Body of pancreas (tissue), 4 donors: ENCODE results near the gene STK35. TPM values are rescaled to one million over a fixed set of nuclear protein-coding genes. Genes with fewer than 3 reads are reported as not detected.

Source experiments
- ATAC-seq: fragments of 150-250 bp; one replicate; pipeline ENCODE4 v1.9.1; 2016
- DNase-seq, 4 donors: peaks; one replicate each; pipeline ENCODE4 v3.0.0-alpha.2; 2019
- H3K27ac ChIP-seq, 4 donors: fragments of 200-600 bp; sonication (generic); 1 replicate in 3 of 4; 2 replicates in 1 of 4; pipeline versions ENCODE4 v1.5.1 to v1.6.1; 2016 to 2019; ENCODE audit warnings: mild to moderate bottlenecking in 1 of 4, mixed read lengths in 1 of 4, moderate library complexity in 1 of 4
- H3K27me3 ChIP-seq, 2 donors: fragments of 200-600 bp; sonication (generic); one replicate each; pipeline ENCODE4 v1.6.0; 2016; ENCODE audit warnings: mild to moderate bottlenecking in 1 of 2
- H3K36me3 ChIP-seq, 2 donors: fragments of 200-600 bp; sonication (generic); replicated peaks in 1 of 2; 2 replicates each; pipeline ENCODE4 v1.5.1; 2016; ENCODE audit warnings: low read depth in 2 of 2; ENCODE audit not compliant: insufficient read depth in 1 of 2
- H3K4me1 ChIP-seq: fragments of 200-600 bp; sonication (generic); one replicate; pipeline ENCODE4 v1.6.0; 2016
- H3K4me3 ChIP-seq, 2 donors: fragments of 200-600 bp; sonication (generic); 1 replicate in 1 of 2; 2 replicates in 1 of 2; pipeline ENCODE4 v1.5.1; 2016 to 2019
- H3K9me3 ChIP-seq, 3 donors: fragments of 200-600 bp; sonication (generic); 1 replicate in 2 of 3; 2 replicates in 1 of 3; pipeline ENCODE4 v1.5.1; 2016
- CTCF ChIP-seq, 7 experiments: fragments of 450-650 bp in 4 of 7; fragments of 200-600 bp in 3 of 7; sonication (generic) in 3 of 7; IDR thresholded peaks; one replicate each; pipeline ENCODE4 v1.5.1; 2016 to 2019; ENCODE audit warnings: antibody characterized with exemption in 7 of 7
- POLR2A ChIP-seq, 3 donors: fragments of 450-650 bp; IDR thresholded peaks; one replicate each; pipeline ENCODE4 v1.6.1; 2016; ENCODE audit warnings: antibody characterized with exemption in 3 of 3, mild to moderate bottlenecking in 2 of 3
- WGBS, 2 donors: methylation state at CpG; one replicate each; pipeline ENCODE4 v1.1.5; 2017; 5-methylcytosine and 5-hydroxymethylcytosine counted together
- intact Hi-C: fragments of 100-400 bp; cut with DNase I; formaldehyde crosslinking; loops from one replicate; pipeline ENCODE4 v1.15.1; 2023
- total RNA-seq, 2 donors: library from RNA; depleted of rRNA; stranded (reverse); fragments of >200 nt; gene quantifications; one replicate each; pipeline ENCODE4 v1.1.0, GENCODE V29; 2016

STK35 gene
- total RNA-seq, 2 donors from 2014 or later: 8.6 to 22.7 TPM

GRCh38 chr20:2152317-2152716 is 50.7 kb downstream of the STK35 start:
- DNase-seq: no peak
- Histone ChIP-seq H3K4me1 (no peaks in the 10 kb centered on the region), H3K27ac (no peak overlapping the region), H3K27me3 (no peaks in the 10 kb centered on the region), H3K9me3 (no peaks in the 10 kb centered on the region), H3K4me3 (no peak overlapping the region), H3K36me3 (no peaks in the 10 kb centered on the region)
- intact Hi-C loops: no loop called here
- TF ChIP-seq CTCF (IDR thresholded peaks at IDR 0.05) (no peak), POLR2A (IDR thresholded peaks at IDR 0.05) (no peak)
- ATAC-seq: no peak
- WGBS, 2 donors: 84 to 85% methylated on average over 3 of the region's 3 CpGs

GRCh38 chr20:2153326-2153725 is 51.7 kb downstream of the STK35 start:
- intact Hi-C loops: no loop called here
- WGBS, 2 donors: 85 to 88% methylated on average over 4 of the region's 4 CpGs
- no peak for TF ChIP-seq POLR2A (IDR thresholded peaks at IDR 0.05)
- TF ChIP-seq CTCF (IDR thresholded peaks at IDR 0.05): no peak
- H3K4me3 ChIP-seq: no peak overlapping the region
- H3K27me3 ChIP-seq: no peaks in the 10 kb centered on the region
- no peaks in the 10 kb centered on the region for H3K9me3 ChIP-seq
- no peak overlapping the region for H3K27ac ChIP-seq
- no peaks in the 10 kb centered on the region for H3K36me3 ChIP-seq
- no peak for DNase-seq
- ATAC-seq: no peak
- no peaks in the 10 kb centered on the region for H3K4me1 ChIP-seq

GRCh38 chr20:2156224-2156623 is 54.6 kb downstream of the STK35 start:
- Histone ChIP-seq H3K36me3 (no peaks in the 10 kb centered on the region), H3K9me3 (no peaks in the 10 kb centered on the region), H3K4me1 (no peaks in the 10 kb centered on the region), H3K27ac (no peak overlapping the region), H3K4me3 (no peak overlapping the region), H3K27me3 (no peaks in the 10 kb centered on the region)
- no peak for ATAC-seq
- TF ChIP-seq POLR2A (IDR thresholded peaks at IDR 0.05): no peak
- TF ChIP-seq CTCF (IDR thresholded peaks at IDR 0.05): no peak
- intact Hi-C loops: no loop called here
- DNase-seq: no peak
- 84 to 85% methylated on average over 4 of the region's 4 CpGs for WGBS, 2 donors

GRCh38 chr20:2156666-2157624 is 55.3 kb downstream of the STK35 start:
- DNase-seq (no peak), ATAC-seq (no peak)
- H3K4me3 ChIP-seq: no peak overlapping the region
- no peaks in the 10 kb centered on the region for H3K9me3 ChIP-seq
- no peaks in the 10 kb centered on the region for H3K4me1 ChIP-seq
- 76 to 79% methylated on average over 8 to 11 of the region's 11 CpGs for WGBS, 2 donors
- no peak overlapping the region for H3K27ac ChIP-seq
- H3K27me3 ChIP-seq: no peaks in the 10 kb centered on the region
- intact Hi-C loops: no loop called here
- H3K36me3 ChIP-seq: no peaks in the 10 kb centered on the region
- TF ChIP-seq POLR2A (IDR thresholded peaks at IDR 0.05) (no peak), CTCF (IDR thresholded peaks at IDR 0.05) (no peak)
